ENCODE data around the gene DNAH9.

Gene DNAH9

DNA sequence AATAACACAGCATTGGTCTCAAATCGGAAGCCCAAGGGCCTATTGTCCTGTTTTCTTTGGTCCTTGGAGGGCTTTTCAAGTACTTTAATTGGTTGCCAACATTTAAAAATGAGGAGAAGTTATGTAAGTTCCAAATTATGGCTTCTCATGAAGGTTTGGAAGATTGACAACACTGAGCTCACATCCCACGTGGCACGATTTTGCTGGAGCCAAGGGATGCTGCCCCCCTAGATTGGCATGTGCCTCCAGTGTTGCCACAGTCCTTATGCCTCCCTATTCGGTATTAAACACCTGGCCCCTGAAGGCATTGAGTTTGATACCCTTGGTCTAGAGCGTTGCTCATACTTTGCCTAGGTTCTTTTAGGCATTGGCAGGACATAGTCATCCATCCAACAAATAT lies 291.0 kb downstream of the DNAH9 start:
- POLR2A ChIA-PET, result no interaction called here
- TF ChIP-seq, protein P1, sequence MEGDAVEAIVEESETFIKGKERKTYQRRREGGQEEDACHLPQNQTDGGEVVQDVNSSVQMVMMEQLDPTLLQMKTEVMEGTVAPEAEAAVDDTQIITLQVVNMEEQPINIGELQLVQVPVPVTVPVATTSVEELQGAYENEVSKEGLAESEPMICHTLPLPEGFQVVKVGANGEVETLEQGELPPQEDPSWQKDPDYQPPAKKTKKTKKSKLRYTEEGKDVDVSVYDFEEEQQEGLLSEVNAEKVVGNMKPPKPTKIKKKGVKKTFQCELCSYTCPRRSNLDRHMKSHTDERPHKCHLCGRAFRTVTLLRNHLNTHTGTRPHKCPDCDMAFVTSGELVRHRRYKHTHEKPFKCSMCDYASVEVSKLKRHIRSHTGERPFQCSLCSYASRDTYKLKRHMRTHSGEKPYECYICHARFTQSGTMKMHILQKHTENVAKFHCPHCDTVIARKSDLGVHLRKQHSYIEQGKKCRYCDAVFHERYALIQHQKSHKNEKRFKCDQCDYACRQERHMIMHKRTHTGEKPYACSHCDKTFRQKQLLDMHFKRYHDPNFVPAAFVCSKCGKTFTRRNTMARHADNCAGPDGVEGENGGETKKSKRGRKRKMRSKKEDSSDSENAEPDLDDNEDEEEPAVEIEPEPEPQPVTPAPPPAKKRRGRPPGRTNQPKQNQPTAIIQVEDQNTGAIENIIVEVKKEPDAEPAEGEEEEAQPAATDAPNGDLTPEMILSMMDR (IDR thresholded peaks at IDR 0.05; ENCODE audit: control extremely low read depth, extremely low read depth, low read depth, missing control alignments), result no peak
- DNase-seq (ENCODE audit: extremely low spot score), result no peak

GRCh38 chr17:11893862-11894261 lies 295.6 kb downstream of the DNAH9 start:
- TF ChIP-seq, protein P1 (IDR thresholded peaks at IDR 0.05; ENCODE audit: control extremely low read depth, extremely low read depth, low read depth, missing control alignments), result no peak
- no peak for DNase-seq (ENCODE audit: extremely low spot score)
- ChIA-PET POLR2A (no interaction called here), CTCF (interaction anchor here (0.8 kb wide), 1 partner anchor 10 kb away, joined by 3 read pairs; no protein-coding TSS in a partner anchor)

More for the DNA sequence above, 291.0 kb downstream of the DNAH9 start:
- CTCF ChIA-PET, result no interaction called here

- TF ChIP-seq, protein P1 (IDR thresholded peaks at IDR 0.05; ENCODE audit: control extremely low read depth, extremely low read depth, low read depth, missing control alignments), result no peak
- no peak for DNase-seq (ENCODE audit: extremely low spot score)
- CTCF ChIA-PET, result no interaction called here
- POLR2A ChIA-PET, result no interaction called here
Observed at GRCh38 chr17:11896199-11896598, 297.9 kb downstream of the DNAH9 start.

- TF ChIP-seq, protein P1 (IDR thresholded peaks at IDR 0.05; ENCODE audit: control extremely low read depth, extremely low read depth, low read depth, missing control alignments), result no peak
- CTCF ChIA-PET, result no interaction called here
- no peak for DNase-seq (ENCODE audit: extremely low spot score)
- POLR2A ChIA-PET, result no interaction called here
Observed at GRCh38 chr17:11898526-11899235, 300.4 kb downstream of the DNAH9 start.

DNA sequence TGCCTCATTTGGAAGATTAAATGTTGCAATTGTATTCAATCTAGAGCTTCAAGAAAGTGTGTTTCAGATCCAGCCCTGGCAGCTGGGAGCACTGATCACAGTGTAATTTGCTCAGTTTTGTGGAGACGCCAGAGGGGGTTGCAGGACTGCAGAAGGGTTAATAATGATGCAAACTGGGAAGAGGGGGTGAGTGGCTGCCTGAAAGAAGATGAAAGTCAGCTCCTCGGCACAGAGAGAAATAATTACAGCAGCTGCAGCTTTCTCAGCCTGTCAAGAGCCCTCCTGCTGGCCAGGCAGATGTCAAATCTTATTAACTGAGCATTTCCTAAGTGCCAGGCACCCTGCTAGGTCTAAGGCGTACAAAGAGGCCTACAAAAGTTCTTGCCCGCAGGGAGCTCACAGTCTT lies 301.3 kb downstream of the DNAH9 start:
- ChIA-PET CTCF (no interaction called here), POLR2A (no interaction called here)
- DNase-seq (ENCODE audit: extremely low spot score), result no peak
- TF ChIP-seq, protein P1 (IDR thresholded peaks at IDR 0.05; ENCODE audit: control extremely low read depth, extremely low read depth, low read depth, missing control alignments), result no peak

DNA sequence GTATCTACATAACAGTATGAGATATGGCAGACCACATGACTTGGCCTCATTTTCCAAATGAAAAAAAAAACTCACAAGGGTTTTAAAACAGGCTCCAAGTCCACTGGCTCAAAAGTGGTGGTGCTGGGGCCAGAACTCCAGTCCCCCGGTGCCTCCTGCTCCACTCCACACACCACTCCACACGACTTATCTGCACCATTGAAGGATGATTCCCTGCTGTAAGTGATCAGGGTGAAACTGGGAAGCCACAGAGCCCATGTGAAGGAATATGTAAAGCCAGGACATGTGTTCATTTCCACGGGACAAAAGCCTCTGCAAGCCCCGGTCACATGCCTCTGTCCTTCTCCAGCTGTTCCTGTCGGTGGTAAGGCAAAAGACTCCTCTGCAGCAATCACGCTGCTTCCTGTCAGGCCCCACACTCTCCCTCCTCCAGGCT lies 301.8 kb downstream of the DNAH9 start:
- CTCF ChIA-PET, result no interaction called here
- DNase-seq (ENCODE audit: extremely low spot score), result no peak
- POLR2A ChIA-PET, result no interaction called here
- TF ChIP-seq, protein P1 (IDR thresholded peaks at IDR 0.05; ENCODE audit: control extremely low read depth, extremely low read depth, low read depth, missing control alignments), result no peak

Data from GM10248 (cell line).